Measurements from ENCODE around the gene CCL21.

The CCL21 gene

GRCh38 chr9:34686732-34687131 lies 23.2 kb downstream of the CCL21 start:
- Histone ChIP-seq H3F3A (ENCODE audit: insufficient read depth, low read length) (no peaks in the 10 kb centered on the region), H4K20me1 (ENCODE audit: insufficient read depth, low read length) (no peaks in the 10 kb centered on the region)

GRCh38 chr9:34686231-34686630 lies 23.7 kb downstream of the CCL21 start:
- Histone ChIP-seq H3K4me1 (ENCODE audit: insufficient read depth, low read length, severe bottlenecking) (no peaks in the 10 kb centered on the region), H3K36me3 (ENCODE audit: insufficient read depth, low read length) (no peaks in the 10 kb centered on the region), H3K9ac (ENCODE audit: low read length) (no peak overlapping the region), H3K9me3 (ENCODE audit: low read length) (no peaks in the 10 kb centered on the region), H3K27ac (ENCODE audit: low read depth, low read length, poor library complexity, severe bottlenecking) (no peak overlapping the region), H4K20me1 (ENCODE audit: insufficient read depth, low read length) (no peaks in the 10 kb centered on the region), H3K9me2 (ENCODE audit: low read depth, low read length) (no peaks in the 10 kb centered on the region), H3K4me3 (ENCODE audit: low read depth, low read length, poor library complexity, severe bottlenecking) (no peak overlapping the region), H3K4me2 (ENCODE audit: low read length) (no peak overlapping the region), H3F3A (ENCODE audit: insufficient read depth, low read length) (no peaks in the 10 kb centered on the region), H2AFZ (ENCODE audit: low read length) (no peak overlapping the region), H3K27me3 (ENCODE audit: insufficient read depth, low read length) (no peaks in the 10 kb centered on the region), H3K79me2 (ENCODE audit: insufficient read depth, low read length) (no peaks in the 10 kb centered on the region)
- TF ChIP-seq EZH2 (IDR thresholded peaks at IDR 0.05; ENCODE audit: borderline replicate concordance, low read length) (no peak), CTCF (IDR thresholded peaks at IDR 0.05; ENCODE audit: low read length) (no peak)

More at GRCh38 chr9:34686732-34687131, 23.2 kb downstream of the CCL21 start:
- H3K9me2 ChIP-seq (ENCODE audit: low read depth, low read length): no peaks in the 10 kb centered on the region
- H3K79me2 ChIP-seq (ENCODE audit: insufficient read depth, low read length): no peaks in the 10 kb centered on the region
- H2AFZ ChIP-seq (ENCODE audit: low read length): no peak overlapping the region
- no peak overlapping the region for H3K4me2 ChIP-seq (ENCODE audit: low read length)
- no peak for TF ChIP-seq EZH2 (IDR thresholded peaks at IDR 0.05; ENCODE audit: borderline replicate concordance, low read length)
- no peak for TF ChIP-seq CTCF (IDR thresholded peaks at IDR 0.05; ENCODE audit: low read length)
- no peaks in the 10 kb centered on the region for H3K4me1 ChIP-seq (ENCODE audit: insufficient read depth, low read length, severe bottlenecking)
- H3K9me3 ChIP-seq (ENCODE audit: low read length): no peaks in the 10 kb centered on the region
- H3K27me3 ChIP-seq (ENCODE audit: insufficient read depth, low read length): no peaks in the 10 kb centered on the region
- H3K4me3 ChIP-seq (ENCODE audit: low read depth, low read length, poor library complexity, severe bottlenecking): no peak overlapping the region
- H3K36me3 ChIP-seq (ENCODE audit: insufficient read depth, low read length): no peaks in the 10 kb centered on the region
- no peak overlapping the region for H3K9ac ChIP-seq (ENCODE audit: low read length)
- H3K27ac ChIP-seq (ENCODE audit: low read depth, low read length, poor library complexity, severe bottlenecking): no peak overlapping the region

- Histone ChIP-seq H3K4me2 (ENCODE audit: low read length) (no peak overlapping the region), H2AFZ (ENCODE audit: low read length) (no peak overlapping the region), H4K20me1 (ENCODE audit: insufficient read depth, low read length) (no peaks in the 10 kb centered on the region), H3K79me2 (ENCODE audit: insufficient read depth, low read length) (no peaks in the 10 kb centered on the region), H3K27ac (ENCODE audit: low read depth, low read length, poor library complexity, severe bottlenecking) (no peak overlapping the region), H3F3A (ENCODE audit: insufficient read depth, low read length) (no peaks in the 10 kb centered on the region), H3K9ac (ENCODE audit: low read length) (no peak overlapping the region), H3K9me3 (ENCODE audit: low read length) (no peaks in the 10 kb centered on the region), H3K36me3 (ENCODE audit: insufficient read depth, low read length) (no peaks in the 10 kb centered on the region), H3K4me3 (ENCODE audit: low read depth, low read length, poor library complexity, severe bottlenecking) (no peak overlapping the region), H3K4me1 (ENCODE audit: insufficient read depth, low read length, severe bottlenecking) (no peaks in the 10 kb centered on the region), H3K27me3 (ENCODE audit: insufficient read depth, low read length) (no peaks in the 10 kb centered on the region), H3K9me2 (ENCODE audit: low read depth, low read length) (no peaks in the 10 kb centered on the region)
- no peak for TF ChIP-seq EZH2 (IDR thresholded peaks at IDR 0.05; ENCODE audit: borderline replicate concordance, low read length)
Measured at GRCh38 chr9:34685591-34685990, 24.3 kb downstream of the CCL21 start.

GRCh38 chr9:34684816-34685215 lies 25.1 kb downstream of the CCL21 start:
- H3K4me3 ChIP-seq (ENCODE audit: low read depth, low read length, poor library complexity, severe bottlenecking): no peak overlapping the region
- no peaks in the 10 kb centered on the region for H4K20me1 ChIP-seq (ENCODE audit: insufficient read depth, low read length)
- no peaks in the 10 kb centered on the region for H3K36me3 ChIP-seq (ENCODE audit: insufficient read depth, low read length)
- no peaks in the 10 kb centered on the region for H3K27me3 ChIP-seq (ENCODE audit: insufficient read depth, low read length)
- H3K9ac ChIP-seq (ENCODE audit: low read length): no peak overlapping the region
- no peak overlapping the region for H3K27ac ChIP-seq (ENCODE audit: low read depth, low read length, poor library complexity, severe bottlenecking)
- no peak overlapping the region for H2AFZ ChIP-seq (ENCODE audit: low read length)
- H3F3A ChIP-seq (ENCODE audit: insufficient read depth, low read length): no peaks in the 10 kb centered on the region
- H3K79me2 ChIP-seq (ENCODE audit: insufficient read depth, low read length): no peaks in the 10 kb centered on the region
- no peaks in the 10 kb centered on the region for H3K9me3 ChIP-seq (ENCODE audit: low read length)
- H3K4me1 ChIP-seq (ENCODE audit: insufficient read depth, low read length, severe bottlenecking): no peaks in the 10 kb centered on the region
- H3K9me2 ChIP-seq (ENCODE audit: low read depth, low read length): no peaks in the 10 kb centered on the region
- no peak for TF ChIP-seq EZH2 (IDR thresholded peaks at IDR 0.05; ENCODE audit: borderline replicate concordance, low read length)
- TF ChIP-seq CTCF (IDR thresholded peaks at IDR 0.05; ENCODE audit: low read length): no peak
- H3K4me2 ChIP-seq (ENCODE audit: low read length): no peak overlapping the region

Measured in OCI-LY1 (cell line).